ENCODE measurements around the gene ERICH4. TPM values are rescaled to one million over a fixed set of nuclear protein-coding genes. Genes with fewer than 3 reads are reported as not detected.

ERICH4 gene
- total and polyA plus RNA-seq, 2 of the 4 experiments (the other 2 are of a cell fraction): not detected

- no peak overlapping the region for H2BK20ac ChIP-seq (ENCODE audit: low read depth, low read length)
- POLR2A ChIA-PET (ENCODE audit: unreplicated experiment): no interaction called here
Measured at GRCh38 chr19:41492843-41493242, 49.9 kb downstream of the ERICH4 start.

More at GRCh38 chr19:41492843-41493242, 49.9 kb downstream of the ERICH4 start:
- no TSS peak for BruUV-seq (replicated peaks)
- Histone ChIP-seq H4K8ac (ENCODE audit: low read depth in 2 of 2, low read length in 2 of 2) (no peak overlapping the region), H3K79me1 (ENCODE audit: low read depth in 1 of 2, low read length in 2 of 2) (no peaks in the 10 kb centered on the region), H2BK5ac (ENCODE audit: low read depth, low read length, poor library complexity, severe bottlenecking) (no peak overlapping the region), H3K36me3 (ENCODE audit: control insufficient read depth, insufficient read depth, low read length) (no peaks in the 10 kb centered on the region), H3K9ac (ENCODE audit: low read depth, low read length) (no peak overlapping the region), H3K4me2 (ENCODE audit: low read depth, low read length) (no peak overlapping the region), H3K9me1 (ENCODE audit: insufficient read depth, low read length) (no peaks in the 10 kb centered on the region), H3K27ac (ENCODE audit: insufficient read depth, low read length) (no peak overlapping the region), H3K4ac (ENCODE audit: low read depth, low read length) (no peak overlapping the region), H3K4me3 (ENCODE audit: insufficient read depth, low read depth, low read length) (no peak overlapping the region), H2BK120ac (ENCODE audit: low read depth, low read length) (no peak overlapping the region), H4K5ac (ENCODE audit: low read depth, low read length) (no peak overlapping the region), H3K9me3 (ENCODE audit: control insufficient read depth, insufficient read depth, low read length) (no peaks in the 10 kb centered on the region), H2AK9ac (replicated peaks; ENCODE audit: low read depth, low read length, poor library complexity) (no peak overlapping the region), H3K18ac (ENCODE audit: low read depth, low read length) (no peak overlapping the region), H2BK15ac (ENCODE audit: low read depth, low read length) (no peak overlapping the region), H4K91ac (ENCODE audit: insufficient read depth, low read depth, low read length) (no peak overlapping the region), H2AK5ac (ENCODE audit: low read depth, low read length) (no peak overlapping the region), H2AFZ (replicated peaks; ENCODE audit: low read length, poor library complexity) (no peak overlapping the region), H3K4me1 (ENCODE audit: control insufficient read depth, insufficient read depth, low read length) (no peaks in the 10 kb centered on the region), H3K27me3 (ENCODE audit: control insufficient read depth, insufficient read depth, low read length) (no peaks in the 10 kb centered on the region), H4K20me1 (ENCODE audit: insufficient read depth, low read length) (no peaks in the 10 kb centered on the region), H3K23ac (ENCODE audit: low read depth, low read length) (no peak overlapping the region), H3K56ac (ENCODE audit: extremely low read depth, insufficient read depth, low read length) (no peak overlapping the region), H3K14ac (replicated peaks; ENCODE audit: low read depth, low read length) (no peak overlapping the region)
- DNase-seq: no peak
- 86% methylated on average over 1 of the region's 5 CpGs; no CpG with 5 or more reads in 1 of the 2 experiments for WGBS, 2 experiments (ENCODE audit: extremely low coverage in 2 of 2, insufficient read length in 1 of 2)
- dilution Hi-C loops (cut with HindIII; ENCODE audit: low sequenced_read_pairs, unreplicated experiment) (no loop called here), in situ Hi-C loops (cut with MboI; ENCODE audit: low sequenced_read_pairs) (no loop called here), intact Hi-C loops (cut with micrococcal nuclease) (no loop called here)
- CTCF ChIA-PET: no interaction called here
- no peak for ATAC-seq (ENCODE audit: low read depth)
- TF ChIP-seq CTCF (conservative IDR thresholded peaks at IDR 0.05; ENCODE audit: low read depth, low read length) (no peak), RFX5 (IDR thresholded peaks at IDR 0.05; ENCODE audit: low read depth, low read length) (no peak), SMC3 (IDR thresholded peaks at IDR 0.05; ENCODE audit: low read depth, low read length) (no peak), RCOR1 (IDR thresholded peaks at IDR 0.05; ENCODE audit: insufficient replicate concordance, low read length) (no peak), ELK1 (IDR thresholded peaks at IDR 0.05; ENCODE audit: borderline replicate concordance, low read depth, low read length) (no peak), MAZ (IDR thresholded peaks at IDR 0.05; ENCODE audit: borderline replicate concordance, low read depth, low read length) (no peak), BHLHE40 (IDR thresholded peaks at IDR 0.05; ENCODE audit: low read depth, low read length) (no peak), FOS (IDR thresholded peaks at IDR 0.05; ENCODE audit: low read depth, low read length) (no peak), POLR2A (IDR thresholded peaks at IDR 0.05; ENCODE audit: low read depth, low read length) (no peak), USF2 (IDR thresholded peaks at IDR 0.05; ENCODE audit: low read depth, low read length) (no peak), MXI1 (IDR thresholded peaks at IDR 0.05; ENCODE audit: borderline replicate concordance, low read depth, low read length) (no peak), CHD1 (IDR thresholded peaks at IDR 0.05; ENCODE audit: low read depth, low read length) (no peak), NFE2L2 (IDR thresholded peaks at IDR 0.05; ENCODE audit: low read depth, low read length) (no peak), MAFK (IDR thresholded peaks at IDR 0.05; ENCODE audit: low read depth, low read length) (no peak)
